Fibroblast of pulmonary artery (primary cell): ENCODE measurements around the gene LRRC8C.
A peak's percentile ranks its signal among the peaks of the same experiment; 100 is the strongest.

ENCODE experiments used
- DNase-seq: peaks from one replicate; pipeline ENCODE4 v3.0.0-alpha.2; 2010; ENCODE audit warnings: low read depth
- H3K4me3 ChIP-seq: replicated peaks from 2 replicates; pipeline ENCODE4 v1.5.1; 2011; ENCODE audit warnings: low read depth, mild to moderate bottlenecking, control low read depth, low read length, moderate library complexity
- CTCF ChIP-seq: IDR thresholded peaks from 2 replicates; pipeline ENCODE4 v1.5.1; 2011; ENCODE audit warnings: mild to moderate bottlenecking, control low read depth, low read length, inconsistent platforms; ENCODE audit errors: missing control alignments

The LRRC8C gene

GRCh38 chr1:89632657-89633247 lies at the start of gene LRRC8C:
LRRC8C (plus strand) TSS chr1:89633120; CDS start chr1:89686474, 53,354 bp downstream.
- peak; percentile 78 for DNase-seq
- peak within 1 kb of the TSS; percentile 82 for H3K4me3 ChIP-seq
- no peak for TF ChIP-seq CTCF

GRCh38 chr1:89584211-89584610 lies 48.7 kb upstream of the LRRC8C start:
- DNase-seq = no peak
- no peak overlapping the region for H3K4me3 ChIP-seq
- TF ChIP-seq CTCF = no peak

- TF ChIP-seq CTCF = no peak
- H3K4me3 ChIP-seq = no peak overlapping the region
- DNase-seq = no peak
Measured at GRCh38 chr1:89584781-89585180, 48.1 kb upstream of the LRRC8C start.

- DNase-seq = no peak
- TF ChIP-seq CTCF = no peak
- no peak overlapping the region for H3K4me3 ChIP-seq
Measured at GRCh38 chr1:89587729-89588161, 45.2 kb upstream of the LRRC8C start.

- no peak overlapping the region for H3K4me3 ChIP-seq
- no peak for DNase-seq
- no peak for TF ChIP-seq CTCF
Measured at GRCh38 chr1:89588480-89588879, 44.4 kb upstream of the LRRC8C start.

GRCh38 chr1:89589515-89589914 lies 43.4 kb upstream of the LRRC8C start:
- DNase-seq = peak; percentile 52
- TF ChIP-seq CTCF = no peak
- no peak overlapping the region for H3K4me3 ChIP-seq
